Stomach (tissue), 4 donors: ENCODE data around the gene ZNF143.

Experiments used
- CTCF ChIP-seq, 7 experiments: fragments of 450-650 bp in 4 of 7; fragments of 200-600 bp in 3 of 7; sonication (generic) in 3 of 7; IDR thresholded peaks; one replicate each; pipeline ENCODE4 v1.5.1; 2016 to 2019; ENCODE audit warnings: antibody characterized with exemption in 7 of 7, control low read depth in 2 of 7, mild to moderate bottlenecking in 1 of 7
- EP300 ChIP-seq: sonication (generic); formaldehyde crosslinking; IDR thresholded peaks from one replicate; pipeline ENCODE4 v1.6.1; 2017; ENCODE audit warnings: antibody characterized with exemption
- POLR2A ChIP-seq, 4 donors: fragments of 450-650 bp; IDR thresholded peaks; one replicate each; pipeline ENCODE4 v1.6.1; 2016; ENCODE audit warnings: antibody characterized with exemption in 4 of 4, control low read depth in 2 of 4, mild to moderate bottlenecking in 1 of 4, moderate library complexity in 1 of 4

DNA sequence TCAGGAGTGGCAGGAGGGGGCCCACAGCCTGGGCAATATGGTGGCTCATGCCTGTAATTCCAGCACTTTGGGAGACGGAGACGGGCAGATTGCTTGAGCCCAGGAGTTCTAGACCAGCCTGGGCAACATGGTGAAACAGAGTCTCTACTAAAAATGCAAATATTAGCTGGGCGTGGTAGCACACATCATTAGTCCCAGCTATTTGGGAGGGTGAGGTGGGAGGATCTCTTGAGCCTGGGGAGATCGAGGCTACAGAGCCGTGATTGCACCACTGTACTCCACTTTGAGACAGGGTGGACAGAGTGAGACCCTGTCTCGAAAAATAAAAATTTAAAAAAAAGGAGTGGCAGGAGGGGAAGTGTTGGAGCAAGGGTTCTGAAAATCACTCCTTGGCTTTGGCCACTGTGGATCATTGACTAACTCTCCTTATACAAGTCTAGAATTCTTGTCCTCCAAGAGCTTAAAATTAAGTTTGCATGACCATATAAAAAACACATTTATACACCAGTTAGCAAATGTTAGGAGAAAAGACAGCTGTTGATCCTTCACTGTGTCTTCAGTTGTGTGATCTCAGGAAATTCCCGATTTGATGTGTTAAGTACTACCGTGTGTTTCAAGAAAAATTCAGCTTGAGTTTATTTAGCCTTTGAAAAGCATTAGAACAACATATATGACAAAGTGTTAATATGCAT is 110.4 kb downstream of the ZNF143 start:
- TF ChIP-seq POLR2A (IDR thresholded peaks at IDR 0.05) (no peak), CTCF (IDR thresholded peaks at IDR 0.05) (no peak), EP300 (no peak)
